Adrenal gland (tissue), 5 donors: Measurements from ENCODE around the gene CLEC3B.

Source experiments
- CTCF ChIP-seq, 6 experiments: fragments of 450-650 bp in 4 of 6; fragments of 200-600 bp in 2 of 6; sonication (generic) in 1 of 6; IDR thresholded peaks; 1 replicate in 5 of 6; 2 replicates in 1 of 6; pipeline versions ENCODE4 v1.5.1 to v1.8.0; 2016 to 2021; ENCODE audit warnings: antibody characterized with exemption in 6 of 6, mild to moderate bottlenecking in 2 of 6, moderate library complexity in 1 of 6
- POLR2A ChIP-seq, 2 donors: fragments of 450-650 bp; IDR thresholded peaks; one replicate each; pipeline ENCODE4 v1.6.1; 2017; ENCODE audit warnings: antibody characterized with exemption in 2 of 2, mild to moderate bottlenecking in 2 of 2, moderate library complexity in 1 of 2
- donor health status: DM: no; HTN: no; CAD: no.

- no peak for TF ChIP-seq CTCF (IDR thresholded peaks at IDR 0.05)
- no peak for TF ChIP-seq POLR2A (IDR thresholded peaks at IDR 0.05)
Observed at GRCh38 chr3:45002139-45002660, 23.9 kb upstream of the CLEC3B start.
